Stimulated activated CD4-positive, alpha-beta T cell treated with anti-CD3 and anti-CD28 coated beads, Interleukin-12 subunit alpha, Interleukin-12 subunit beta, amount 100 ng/mL, for 48 hours (primary cell): Measurements from ENCODE around the gene ENPP4.
A peak's percentile ranks its signal among the peaks of the same experiment; 100 is the strongest.
"Not testable (repeated sequence)": the region's sequence is repeated elsewhere in the genome, so short reads cannot be mapped to it uniquely, and the experiment has no call there.

Source experiments
- DNase-seq, 3 donors: peaks; one replicate each; pipeline ENCODE4 v3.0.0-alpha.2; 2020; ENCODE audit warnings: low read depth in 2 of 3, low spot score in 1 of 3

ENPP4 gene, protein sequence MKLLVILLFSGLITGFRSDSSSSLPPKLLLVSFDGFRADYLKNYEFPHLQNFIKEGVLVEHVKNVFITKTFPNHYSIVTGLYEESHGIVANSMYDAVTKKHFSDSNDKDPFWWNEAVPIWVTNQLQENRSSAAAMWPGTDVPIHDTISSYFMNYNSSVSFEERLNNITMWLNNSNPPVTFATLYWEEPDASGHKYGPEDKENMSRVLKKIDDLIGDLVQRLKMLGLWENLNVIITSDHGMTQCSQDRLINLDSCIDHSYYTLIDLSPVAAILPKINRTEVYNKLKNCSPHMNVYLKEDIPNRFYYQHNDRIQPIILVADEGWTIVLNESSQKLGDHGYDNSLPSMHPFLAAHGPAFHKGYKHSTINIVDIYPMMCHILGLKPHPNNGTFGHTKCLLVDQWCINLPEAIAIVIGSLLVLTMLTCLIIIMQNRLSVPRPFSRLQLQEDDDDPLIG

GRCh38 chr6:46129629-46130511 is at the start of gene ENPP4:
Gene ENPP4 (plus strand): TSS chr6:46129989. CDS start chr6:46139584, 9,595 bp downstream.
- DNase-seq = peak; percentile 82 to 100 (median 87)

- DNase-seq = no peak
These were observed 49.7 kb upstream of the ENPP4 start for GRCh38 chr6:46080111-46080510.

GRCh38 chr6:46085688-46086087 is 44.1 kb upstream of the ENPP4 start:
- not testable (repeated sequence) for DNase-seq

DNA sequence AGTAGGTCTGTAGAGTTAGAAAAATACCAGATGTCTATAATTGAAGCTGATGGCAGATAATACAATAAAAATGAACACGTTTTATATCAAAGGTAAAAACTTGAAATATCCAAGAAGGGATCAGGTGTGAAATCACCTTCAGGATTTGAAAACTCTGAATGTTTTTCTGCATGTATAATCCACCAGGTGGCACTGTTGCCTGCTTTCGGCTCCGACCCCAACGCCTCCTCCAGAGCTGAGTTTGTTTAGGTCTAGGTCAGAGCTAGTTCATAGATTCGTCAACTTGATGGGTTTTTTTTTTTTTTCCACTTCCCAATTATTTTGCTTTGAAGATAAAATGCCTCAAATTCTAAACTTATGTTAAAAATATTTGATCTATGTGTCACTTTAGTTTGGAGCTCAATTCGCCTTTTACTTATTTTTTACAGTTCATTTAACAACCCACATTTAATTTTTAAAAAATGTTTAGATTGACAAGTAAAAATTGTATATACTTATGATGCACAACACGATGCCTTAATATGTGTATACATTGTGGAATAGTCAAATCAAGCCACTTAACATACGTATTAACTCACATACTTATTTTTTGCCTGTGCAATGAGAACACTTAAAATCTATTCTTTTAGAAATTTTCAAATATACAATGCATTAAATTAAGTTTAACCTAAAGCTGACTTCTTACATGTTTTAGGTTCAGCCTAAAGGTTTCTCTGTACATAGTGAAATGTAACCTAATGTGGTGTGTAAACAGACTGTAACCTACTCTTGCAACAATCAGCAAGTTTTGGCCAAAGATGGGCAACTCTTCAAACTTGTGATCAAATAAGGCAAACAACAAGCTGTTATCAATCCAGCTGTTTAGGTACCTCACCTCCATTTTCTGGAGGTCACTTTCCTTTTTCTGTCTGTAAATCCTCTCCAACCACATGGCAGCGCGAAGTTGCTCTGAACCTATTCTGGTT is 39.4 kb upstream of the ENPP4 start:
- peak; percentile 31 to 48 (median 38) for DNase-seq

DNA sequence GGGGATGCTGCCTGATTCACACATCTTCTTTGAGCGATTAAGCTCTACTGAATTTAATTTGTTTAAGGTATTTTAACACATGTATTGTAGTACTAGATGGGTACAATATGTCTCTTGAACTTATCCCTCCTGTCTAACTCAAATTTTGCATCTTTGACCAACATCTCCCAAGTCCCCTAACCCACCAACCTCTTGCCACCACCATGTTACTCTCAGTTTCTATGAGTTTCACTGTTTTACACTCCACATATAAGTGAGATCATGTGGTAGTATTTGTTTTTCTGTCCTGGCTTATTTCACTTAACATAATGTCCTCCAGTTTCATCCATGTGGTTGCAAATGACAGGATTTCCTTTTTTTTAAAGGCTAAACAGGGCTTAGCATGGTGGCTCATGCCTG is 38.7 kb upstream of the ENPP4 start:
- DNase-seq = no peak

DNA sequence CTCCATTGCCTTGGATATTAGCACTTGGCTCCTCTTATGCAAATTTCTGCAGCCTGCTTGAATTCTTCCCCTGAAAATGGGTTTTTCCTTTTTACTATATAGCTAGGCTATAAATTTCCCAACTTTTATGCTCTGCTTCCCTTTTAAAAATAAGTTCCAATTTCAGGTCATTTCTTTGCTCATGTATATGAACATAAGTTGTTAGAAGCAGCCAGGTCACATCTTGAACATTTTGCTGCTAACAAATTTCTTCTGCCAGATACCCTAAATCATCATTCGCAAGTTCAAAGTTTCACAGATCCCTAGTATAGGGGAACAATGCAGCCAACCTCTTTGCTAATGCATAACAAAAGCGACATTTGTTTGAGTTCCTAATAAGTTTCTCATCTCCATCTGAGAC is 34.5 kb upstream of the ENPP4 start:
- DNase-seq = no peak

DNA sequence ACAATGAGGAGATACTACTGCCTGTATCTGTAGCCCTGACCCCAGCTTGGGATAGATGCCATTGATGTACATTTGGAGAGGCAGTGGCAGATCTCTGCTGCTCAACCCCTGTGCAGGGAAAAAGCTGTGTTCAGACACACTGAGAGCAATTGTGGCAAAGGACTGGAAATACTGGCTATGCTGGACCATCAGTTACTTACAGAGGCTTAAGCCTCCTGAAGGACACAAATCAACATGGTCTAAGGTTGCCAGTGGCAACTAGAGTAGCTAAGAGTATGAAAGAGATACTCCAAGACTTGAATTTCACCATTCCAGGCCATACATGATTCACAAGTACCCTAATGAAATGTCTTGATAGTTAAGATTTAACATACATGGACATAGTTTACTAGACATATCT is 32.4 kb upstream of the ENPP4 start:
- no peak for DNase-seq

DNA sequence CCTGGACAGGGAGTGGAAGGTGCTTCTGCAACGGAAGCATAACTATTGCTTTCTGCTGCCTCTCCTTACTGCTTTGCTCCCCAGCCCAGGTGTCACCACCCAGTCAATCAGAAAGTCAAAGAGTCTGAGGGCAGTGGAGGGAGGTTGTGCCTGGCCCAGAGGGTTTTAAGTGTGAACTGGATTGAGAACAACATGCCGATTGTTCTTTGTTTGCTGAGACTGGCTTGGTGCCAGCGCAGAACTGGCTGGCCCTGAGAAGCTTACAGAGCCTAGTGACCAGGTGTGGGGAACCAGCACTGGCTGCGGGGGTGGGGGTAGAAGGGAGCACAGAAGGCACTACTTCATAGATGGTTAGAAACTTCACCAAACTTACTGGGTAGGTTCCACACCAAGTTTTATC is 31.1 kb upstream of the ENPP4 start:
- DNase-seq = no peak

GRCh38 chr6:46099952-46100351 is 29.8 kb upstream of the ENPP4 start:
- DNase-seq = no peak

DNA sequence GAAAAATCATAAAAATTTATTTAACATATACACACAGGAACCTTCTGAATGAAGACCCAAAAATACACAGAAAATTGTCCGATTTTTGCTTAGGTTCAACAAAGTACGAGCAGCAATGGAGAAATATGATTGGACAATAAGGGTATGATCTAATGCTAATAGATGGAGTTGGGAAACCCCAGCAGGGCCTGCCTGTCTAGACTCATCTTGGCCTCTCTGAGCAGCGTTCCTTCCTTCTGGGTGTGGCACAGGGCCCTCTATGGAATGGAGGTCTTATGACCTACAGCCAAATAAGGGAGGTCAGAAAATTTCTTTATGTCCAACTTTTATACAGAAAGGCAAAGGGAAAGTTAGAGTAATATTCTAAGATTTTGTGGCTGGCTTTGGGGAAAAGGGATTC is 27.7 kb upstream of the ENPP4 start:
- DNase-seq = no peak

DNA sequence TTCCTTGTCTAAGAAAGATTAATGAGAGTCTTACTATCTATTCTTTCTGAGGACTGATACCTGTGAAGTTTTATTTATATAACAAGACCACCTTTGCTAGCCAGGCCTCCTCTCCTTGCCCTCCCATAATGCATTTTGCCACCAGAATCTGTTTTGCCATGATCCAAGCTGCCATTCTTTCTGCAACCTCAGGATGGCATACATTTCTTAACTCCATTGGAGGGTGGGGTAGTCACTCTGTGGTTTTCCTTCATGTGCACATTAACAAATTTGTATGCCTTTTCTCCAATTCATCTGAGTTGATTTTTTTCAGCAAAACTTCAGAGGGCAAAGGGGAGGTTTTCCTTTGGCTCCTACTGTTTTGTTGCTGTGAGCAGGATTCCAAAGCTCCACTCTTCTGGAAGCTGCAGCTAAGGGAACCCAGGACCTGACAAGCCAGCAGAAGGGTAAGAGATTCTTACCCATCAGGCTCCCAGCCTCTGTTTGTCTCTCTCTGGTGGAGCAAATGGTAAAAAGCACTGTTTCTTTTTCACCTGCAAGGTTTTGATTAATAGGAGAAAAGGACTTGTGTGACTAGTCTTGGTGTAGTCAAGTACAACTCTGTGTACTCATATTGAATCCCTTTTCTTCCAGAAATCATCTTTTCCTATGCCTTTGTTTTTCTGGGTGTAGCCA is 26.2 kb upstream of the ENPP4 start:
- no peak for DNase-seq

DNA sequence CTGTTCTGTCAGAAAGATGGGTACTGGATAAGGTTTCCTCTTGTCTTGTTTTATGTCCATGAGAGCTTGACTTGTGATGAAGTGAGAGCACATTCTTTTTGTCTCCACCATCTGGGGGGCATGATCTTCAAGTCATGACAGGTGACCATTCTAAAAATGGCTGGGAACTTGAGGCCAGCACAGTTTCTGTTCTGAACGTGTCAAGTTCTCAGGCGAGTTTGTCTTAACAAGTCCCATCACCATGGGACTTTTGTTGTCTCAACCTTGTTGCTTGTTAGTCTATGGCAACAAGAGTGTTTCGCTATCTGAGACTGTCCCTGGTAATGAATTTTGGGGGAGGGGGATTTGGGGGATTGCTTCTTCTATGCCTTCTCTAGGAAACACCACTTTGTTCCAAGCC is 25.6 kb upstream of the ENPP4 start:
- no peak for DNase-seq

DNA sequence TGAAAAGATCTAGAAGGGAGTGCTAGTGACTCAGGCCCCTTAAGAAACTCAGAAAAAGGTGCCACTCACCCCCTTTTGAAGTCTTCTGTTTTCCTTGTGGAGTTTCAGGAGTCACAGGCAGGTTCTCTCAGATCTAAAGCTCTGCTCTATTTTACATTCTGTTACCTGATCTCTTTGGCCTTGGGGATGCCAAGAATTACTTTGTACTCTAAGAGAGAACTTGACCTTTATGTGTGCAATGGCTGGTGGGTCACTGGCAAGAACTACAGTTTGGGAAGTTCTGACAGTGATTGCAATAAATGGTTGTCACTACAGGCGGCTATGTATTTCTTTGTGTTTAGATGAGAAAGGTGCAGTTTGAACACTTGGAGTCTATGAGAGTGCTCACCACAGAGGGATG is 24.2 kb upstream of the ENPP4 start:
- DNase-seq = no peak

- no peak for DNase-seq
These were observed 16.4 kb upstream of the ENPP4 start for GRCh38 chr6:46113370-46113769.

DNA sequence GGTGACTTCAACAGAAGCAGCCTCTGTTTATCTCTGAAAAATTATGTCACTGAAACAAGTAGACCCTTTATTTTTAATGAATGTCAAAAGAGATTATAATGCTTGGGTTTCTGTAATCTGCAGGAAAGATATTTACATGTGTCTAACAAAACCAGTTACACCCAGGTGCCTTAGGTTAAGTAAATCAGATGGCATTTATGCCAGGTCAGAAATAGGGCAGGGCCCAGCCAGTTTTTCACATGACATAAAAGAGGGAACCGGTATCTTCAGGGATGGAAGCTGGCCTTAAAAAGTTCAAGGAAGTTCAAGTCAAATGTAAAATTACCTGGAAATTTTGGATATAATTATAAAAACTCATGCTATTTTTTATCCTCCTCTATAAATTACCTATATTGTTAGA is 14.2 kb upstream of the ENPP4 start:
- no peak for DNase-seq

GRCh38 chr6:46116289-46116688 is 13.5 kb upstream of the ENPP4 start:
- no peak for DNase-seq

- DNase-seq = no peak
These were observed 11.6 kb upstream of the ENPP4 start for GRCh38 chr6:46118157-46118556.

DNA sequence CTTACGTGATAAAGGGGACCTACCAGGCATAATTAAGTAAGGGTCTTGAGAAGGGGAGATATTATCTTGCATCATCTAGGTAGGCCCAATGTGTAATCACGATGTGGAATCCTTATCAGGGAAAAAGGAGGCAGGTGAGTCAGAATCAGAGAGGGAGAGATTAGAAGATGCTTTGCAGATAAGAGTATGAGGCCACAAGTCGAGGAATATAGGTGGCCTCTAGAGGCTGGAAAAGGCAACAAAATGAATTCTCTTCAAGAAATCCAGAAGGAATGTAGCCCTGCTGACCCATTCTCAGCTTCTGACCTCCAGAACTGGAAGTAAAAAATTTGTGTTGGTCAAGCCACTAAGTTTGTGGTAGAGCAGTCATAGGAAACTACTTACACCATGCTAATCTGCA is 11.0 kb upstream of the ENPP4 start:
- no peak for DNase-seq

- DNase-seq = not testable (repeated sequence)
These were observed 10.1 kb upstream of the ENPP4 start for GRCh38 chr6:46119679-46120078.

DNA sequence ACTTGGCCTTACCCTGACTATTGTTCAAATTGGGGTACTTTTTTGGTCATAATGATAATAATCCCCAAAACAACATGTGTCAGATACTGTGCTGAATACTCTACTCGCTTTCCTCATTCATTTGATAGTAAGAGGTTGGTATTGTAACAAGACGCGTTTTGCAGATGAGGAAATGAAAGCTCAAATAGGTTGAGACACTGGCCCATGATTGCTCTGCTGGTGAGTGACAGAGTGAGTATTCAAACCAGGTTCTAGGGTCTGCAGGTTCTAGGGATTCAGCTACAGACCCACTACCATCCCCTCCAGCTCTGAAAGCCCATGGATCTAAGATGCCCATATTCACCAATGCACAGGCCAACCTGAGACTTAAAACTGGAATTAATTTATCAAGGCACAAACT is 1.3 kb upstream of the ENPP4 start:
- DNase-seq = no peak

DNA sequence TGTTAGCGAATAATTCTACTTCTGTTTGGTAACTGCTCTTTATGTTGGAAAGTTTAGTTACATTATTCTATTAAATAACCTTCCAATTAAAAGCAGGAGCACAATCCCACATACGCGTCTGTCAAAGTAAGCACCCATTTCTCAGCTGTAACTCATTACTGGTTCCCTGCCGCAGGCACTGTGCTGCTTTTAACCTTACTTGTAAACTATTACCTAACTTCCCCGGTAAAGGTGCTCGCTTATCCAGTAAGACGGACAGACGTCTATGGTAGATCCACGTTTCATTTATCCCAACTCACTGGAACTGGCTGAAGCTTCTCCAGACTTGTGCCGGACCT is 529 bp upstream of the ENPP4 start:
- no peak for DNase-seq
